ENCODE results near the gene SHISA6.
A peak's percentile ranks its signal among the peaks of the same experiment; 100 is the strongest.

Gene SHISA6

GRCh38 chr17:11240041-11240840, 772 bp upstream of the SHISA6 start:
- Histone ChIP-seq H3K9me3 (ENCODE audit: control insufficient read depth, insufficient read depth, low read length) (no peaks in the 10 kb centered on the region), H3K4me3 (ENCODE audit: low read depth, low read length) (peak overlapping the region; percentile 55), H3K4me1 (ENCODE audit: control insufficient read depth, insufficient read depth, low read length) (peaks cover 30% of the 10 kb centered on the region), H3K27ac (ENCODE audit: low read depth, low read length) (no peak overlapping the region), H3K9ac (ENCODE audit: low read depth, low read length) (no peak overlapping the region), H3K27me3 (ENCODE audit: control insufficient read depth, insufficient read depth, low read length) (peaks cover 73% of the 10 kb centered on the region), H3K36me3 (ENCODE audit: control insufficient read depth, insufficient read depth, low read length) (no peaks in the 10 kb centered on the region)

DNA sequence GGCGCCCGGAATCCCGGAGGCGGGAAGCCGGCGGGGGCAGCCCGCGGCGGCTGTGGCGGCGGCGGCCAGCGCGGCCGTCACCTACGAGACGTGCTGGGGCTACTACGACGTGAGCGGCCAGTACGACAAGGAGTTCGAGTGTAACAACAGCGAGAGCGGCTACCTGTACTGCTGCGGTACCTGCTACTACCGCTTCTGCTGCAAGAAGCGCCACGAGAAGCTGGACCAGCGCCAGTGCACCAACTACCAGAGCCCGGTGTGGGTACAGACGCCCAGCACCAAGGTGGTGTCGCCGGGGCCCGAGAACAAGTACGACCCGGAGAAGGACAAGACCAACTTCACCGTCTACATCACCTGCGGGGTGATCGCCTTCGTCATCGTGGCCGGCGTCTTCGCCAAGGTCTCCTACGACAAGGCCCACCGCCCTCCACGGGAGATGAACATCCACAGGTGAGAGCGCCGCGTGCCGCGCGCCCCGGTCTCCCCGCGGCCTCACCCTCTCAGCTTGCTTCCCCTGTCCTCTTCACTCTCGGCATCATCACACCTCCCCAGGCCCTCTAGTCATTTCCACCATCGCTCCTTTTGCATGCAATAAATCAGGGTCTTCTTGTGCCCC, 706 bp downstream of the SHISA6 start:
- H3K9me3 ChIP-seq (ENCODE audit: control insufficient read depth, insufficient read depth, low read length): no peaks in the 10 kb centered on the region
- H3K27me3 ChIP-seq (ENCODE audit: control insufficient read depth, insufficient read depth, low read length): peaks cover 73% of the 10 kb centered on the region
- H3K4me3 ChIP-seq (ENCODE audit: low read depth, low read length): peak overlapping the region; percentile 55

DNA sequence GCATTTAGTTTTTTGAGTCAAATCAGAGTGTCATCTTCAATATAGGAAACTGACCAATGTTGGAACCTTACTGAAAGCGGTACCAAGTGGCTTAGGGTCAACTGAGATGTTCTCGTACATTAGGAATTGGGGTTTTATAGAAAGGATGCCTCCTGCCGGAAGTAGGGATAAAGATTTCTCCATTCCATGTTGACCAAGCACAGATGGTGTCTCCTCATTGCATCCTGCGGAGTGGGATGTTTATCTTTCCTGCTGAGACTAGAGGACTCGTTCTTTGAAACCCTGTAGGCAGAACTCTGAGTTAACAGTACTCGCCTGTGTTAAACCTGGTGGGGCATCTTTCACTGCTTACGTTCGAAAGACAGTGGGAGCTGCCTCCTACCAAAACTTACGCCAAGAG, 1.4 kb downstream of the SHISA6 start:
- Histone ChIP-seq H3K9me3 (ENCODE audit: control insufficient read depth, insufficient read depth, low read length) (no peaks in the 10 kb centered on the region), H3K36me3 (ENCODE audit: control insufficient read depth, insufficient read depth, low read length) (no peaks in the 10 kb centered on the region), H3K4me1 (ENCODE audit: control insufficient read depth, insufficient read depth, low read length) (peaks cover 30% of the 10 kb centered on the region), H3K4me3 (ENCODE audit: low read depth, low read length) (peak overlapping the region; percentile 55; the same call in 1 of the 2 replicates), H3K27me3 (ENCODE audit: control insufficient read depth, insufficient read depth, low read length) (peaks cover 73% of the 10 kb centered on the region), H3K9ac (ENCODE audit: low read depth, low read length) (no peak overlapping the region), H3K27ac (ENCODE audit: low read depth, low read length) (no peak overlapping the region)

More for the DNA sequence above, 706 bp downstream of the SHISA6 start:
- Histone ChIP-seq H3K27ac (ENCODE audit: low read depth, low read length) (no peak overlapping the region), H3K36me3 (ENCODE audit: control insufficient read depth, insufficient read depth, low read length) (no peaks in the 10 kb centered on the region), H3K4me1 (ENCODE audit: control insufficient read depth, insufficient read depth, low read length) (peaks cover 30% of the 10 kb centered on the region), H3K9ac (ENCODE audit: low read depth, low read length) (no peak overlapping the region)

GRCh38 chr17:11244776-11245175, 3.8 kb downstream of the SHISA6 start:
- Histone ChIP-seq H3K9ac (ENCODE audit: low read depth, low read length) (no peak overlapping the region), H3K36me3 (ENCODE audit: control insufficient read depth, insufficient read depth, low read length) (no peaks in the 10 kb centered on the region), H3K9me3 (ENCODE audit: control insufficient read depth, insufficient read depth, low read length) (no peaks in the 10 kb centered on the region), H3K4me3 (ENCODE audit: low read depth, low read length) (no peak overlapping the region), H3K27me3 (ENCODE audit: control insufficient read depth, insufficient read depth, low read length) (peaks cover 50% of the 10 kb centered on the region), H3K4me1 (ENCODE audit: control insufficient read depth, insufficient read depth, low read length) (peaks cover 16% of the 10 kb centered on the region; the same call in 1 of the 2 replicates), H3K27ac (ENCODE audit: low read depth, low read length) (no peak overlapping the region)

DNA sequence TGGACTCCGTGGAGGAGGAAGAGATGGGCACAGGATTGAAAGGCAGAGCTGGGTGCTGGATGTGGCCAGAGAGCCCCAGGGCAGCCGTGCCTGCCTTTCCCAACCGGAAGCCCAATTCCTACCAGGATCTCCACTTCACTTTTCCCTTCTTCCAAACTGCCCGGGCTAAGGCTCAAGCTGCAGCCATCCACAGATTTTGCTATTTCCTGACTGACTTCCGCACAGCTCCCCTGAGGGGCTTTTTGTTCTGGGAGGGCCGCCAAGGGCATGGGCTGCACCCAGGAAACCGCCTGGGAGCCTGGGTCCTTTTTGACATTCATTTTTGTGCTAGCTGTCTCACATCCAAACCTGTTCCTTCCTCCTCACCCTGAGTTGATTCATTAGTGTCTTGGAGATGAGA, 4.2 kb downstream of the SHISA6 start:
- no peak overlapping the region for H3K9ac ChIP-seq (ENCODE audit: low read depth, low read length)
- no peaks in the 10 kb centered on the region for H3K9me3 ChIP-seq (ENCODE audit: control insufficient read depth, insufficient read depth, low read length)
- no peaks in the 10 kb centered on the region for H3K36me3 ChIP-seq (ENCODE audit: control insufficient read depth, insufficient read depth, low read length)
- peaks cover 16% of the 10 kb centered on the region; the same call in 1 of the 2 replicates for H3K4me1 ChIP-seq (ENCODE audit: control insufficient read depth, insufficient read depth, low read length)
- H3K4me3 ChIP-seq (ENCODE audit: low read depth, low read length): no peak overlapping the region
- peaks cover 46% of the 10 kb centered on the region for H3K27me3 ChIP-seq (ENCODE audit: control insufficient read depth, insufficient read depth, low read length)
- H3K27ac ChIP-seq (ENCODE audit: low read depth, low read length): no peak overlapping the region

GRCh38 chr17:11245791-11246190, 4.8 kb downstream of the SHISA6 start:
- peaks cover 40% of the 10 kb centered on the region for H3K27me3 ChIP-seq (ENCODE audit: control insufficient read depth, insufficient read depth, low read length)
- no peaks in the 10 kb centered on the region for H3K9me3 ChIP-seq (ENCODE audit: control insufficient read depth, insufficient read depth, low read length)
- no peak overlapping the region for H3K9ac ChIP-seq (ENCODE audit: low read depth, low read length)
- H3K4me3 ChIP-seq (ENCODE audit: low read depth, low read length): no peak overlapping the region
- H3K36me3 ChIP-seq (ENCODE audit: control insufficient read depth, insufficient read depth, low read length): no peaks in the 10 kb centered on the region
- H3K4me1 ChIP-seq (ENCODE audit: control insufficient read depth, insufficient read depth, low read length): peaks cover 16% of the 10 kb centered on the region; the same call in 1 of the 2 replicates
- no peak overlapping the region for H3K27ac ChIP-seq (ENCODE audit: low read depth, low read length)

DNA sequence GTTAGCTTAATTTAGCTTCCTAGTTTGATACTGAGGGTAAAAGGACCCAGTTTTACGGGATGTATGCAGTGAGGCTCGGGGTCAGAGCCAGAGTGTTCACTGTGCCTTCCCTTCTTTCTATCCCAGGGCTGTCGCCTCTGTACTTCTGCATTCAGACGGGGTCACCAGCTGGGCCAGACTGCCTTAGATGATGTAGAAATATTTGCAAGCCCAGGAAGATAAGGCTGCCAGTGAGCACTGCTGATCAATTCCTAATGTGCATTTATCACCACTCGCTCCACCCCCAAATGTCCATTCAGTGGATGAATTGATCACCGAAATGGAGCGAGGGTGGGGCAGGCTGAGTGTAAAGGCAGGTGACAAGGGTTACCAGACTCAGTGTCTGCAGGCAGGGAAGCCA, 9.1 kb downstream of the SHISA6 start:
- no peak overlapping the region for H3K4me3 ChIP-seq (ENCODE audit: low read depth, low read length)
- H3K27ac ChIP-seq (ENCODE audit: low read depth, low read length): no peak overlapping the region
- H3K4me1 ChIP-seq (ENCODE audit: control insufficient read depth, insufficient read depth, low read length): 0 out of 2 replicates have a peak, but pooled peaks cover 3% of the 10 kb centered on the region
- H3K9me3 ChIP-seq (ENCODE audit: control insufficient read depth, insufficient read depth, low read length): no peaks in the 10 kb centered on the region
- no peak overlapping the region for H3K9ac ChIP-seq (ENCODE audit: low read depth, low read length)
- peaks cover under 1% of the 10 kb centered on the region; the same call in 1 of the 2 replicates for H3K27me3 ChIP-seq (ENCODE audit: control insufficient read depth, insufficient read depth, low read length)
- H3K36me3 ChIP-seq (ENCODE audit: control insufficient read depth, insufficient read depth, low read length): no peaks in the 10 kb centered on the region

- H3K9me3 ChIP-seq (ENCODE audit: control insufficient read depth, insufficient read depth, low read length): no peaks in the 10 kb centered on the region
- H3K4me1 ChIP-seq (ENCODE audit: control insufficient read depth, insufficient read depth, low read length): peaks cover 7% of the 10 kb centered on the region; the same call in 1 of the 2 replicates
- H3K9ac ChIP-seq (ENCODE audit: low read depth, low read length): no peak overlapping the region
- no peak overlapping the region for H3K4me3 ChIP-seq (ENCODE audit: low read depth, low read length)
- no peaks in the 10 kb centered on the region for H3K27me3 ChIP-seq (ENCODE audit: control insufficient read depth, insufficient read depth, low read length)
- H3K27ac ChIP-seq (ENCODE audit: low read depth, low read length): no peak overlapping the region
- H3K36me3 ChIP-seq (ENCODE audit: control insufficient read depth, insufficient read depth, low read length): no peaks in the 10 kb centered on the region
These were observed 10.6 kb downstream of the SHISA6 start for GRCh38 chr17:11251561-11252107.

GRCh38 chr17:11252146-11252545, 11.1 kb downstream of the SHISA6 start:
- Histone ChIP-seq H3K4me1 (ENCODE audit: control insufficient read depth, insufficient read depth, low read length) (peaks cover 12% of the 10 kb centered on the region), H3K27ac (ENCODE audit: low read depth, low read length) (no peak overlapping the region), H3K27me3 (ENCODE audit: control insufficient read depth, insufficient read depth, low read length) (no peaks in the 10 kb centered on the region), H3K36me3 (ENCODE audit: control insufficient read depth, insufficient read depth, low read length) (no peaks in the 10 kb centered on the region), H3K4me3 (ENCODE audit: low read depth, low read length) (no peak overlapping the region), H3K9ac (ENCODE audit: low read depth, low read length) (no peak overlapping the region), H3K9me3 (ENCODE audit: control insufficient read depth, insufficient read depth, low read length) (no peaks in the 10 kb centered on the region)

- Histone ChIP-seq H3K4me1 (ENCODE audit: control insufficient read depth, insufficient read depth, low read length) (peaks cover 21% of the 10 kb centered on the region), H3K27me3 (ENCODE audit: control insufficient read depth, insufficient read depth, low read length) (no peaks in the 10 kb centered on the region), H3K27ac (ENCODE audit: low read depth, low read length) (peak overlapping the region; percentile 34), H3K36me3 (ENCODE audit: control insufficient read depth, insufficient read depth, low read length) (no peaks in the 10 kb centered on the region), H3K9me3 (ENCODE audit: control insufficient read depth, insufficient read depth, low read length) (peaks cover 3% of the 10 kb centered on the region; the same call in 1 of the 2 replicates), H3K4me3 (ENCODE audit: low read depth, low read length) (no peak overlapping the region), H3K9ac (ENCODE audit: low read depth, low read length) (no peak overlapping the region; the same call in 1 of the 2 replicates)
These were observed 15.9 kb downstream of the SHISA6 start for GRCh38 chr17:11256877-11257276.

Data from HUES48 (cell line).